ENCODE data around the gene RPL5. TPM values are rescaled to one million over a fixed set of nuclear protein-coding genes. Genes with fewer than 3 reads are reported as not detected.

Gene RPL5
- total RNA-seq: 1,000 to 10,000 TPM; 1,189 to 1,197 TPM

GRCh38 chr1:92831762-92832536, at the start of gene RPL5:
TSS of gene RPL5 (plus strand) at chr1:92832040. CDS start at chr1:92832115, 75 bp downstream.

GRCh38 chr1:92784639-92785500, 47.0 kb upstream of the RPL5 start, which contains the start of gene EVI5:
TSS of gene EVI5 (minus strand) at chr1:92785108. CDS start at chr1:92736546, 48,562 bp downstream.

Other genes with a start within 250 kb of the RPL5 start
- under 1 TPM; 0.43 to 0.65 TPM for gene EVI5, start 46.9 kb upstream of the RPL5 start, total RNA-seq
- 10 to 100 TPM; 17.8 to 19.9 TPM for gene DIPK1A, start 129.4 kb downstream of the RPL5 start, total RNA-seq
- gene MTF2, start 247.2 kb downstream of the RPL5 start, total RNA-seq: 10 to 100 TPM; 44.8 to 46.9 TPM

Measured in activated naive CD4-positive, alpha-beta T cell treated with anti-CD3 and anti-CD28 coated beads, Interleukin-2, amount 10 ng/mL, durations not matched to agents 5 hours and 36 hours (primary cell).